GOT3 (cell line): ENCODE measurements around the gene CRPPA.
"Not testable (repeated sequence)": the region's sequence is repeated elsewhere in the genome, so short reads cannot be mapped to it uniquely, and the experiment has no call there.

Experiments
- DNase-seq: peaks from one replicate; lab custom pipeline; 2025; ENCODE audit warnings: mixed read lengths; lab: John Stamatoyannopoulos, UW

Gene CRPPA

GRCh38 chr7:16397501-16398145 is 23.7 kb downstream of the CRPPA start:
- DNase-seq: no peak

- no peak for DNase-seq
Measured at GRCh38 chr7:16396766-16397500, 24.4 kb downstream of the CRPPA start.

- no peak for DNase-seq
Measured at GRCh38 chr7:16395121-16395520, 26.2 kb downstream of the CRPPA start.

- no peak for DNase-seq
Measured at GRCh38 chr7:16393862-16394422, 27.4 kb downstream of the CRPPA start.

- DNase-seq: no peak
Measured at GRCh38 chr7:16392990-16393523, 28.3 kb downstream of the CRPPA start.

GRCh38 chr7:16383786-16384185 is 37.6 kb downstream of the CRPPA start:
- DNase-seq: not testable (repeated sequence)

GRCh38 chr7:16383103-16383502 is 38.2 kb downstream of the CRPPA start:
- DNase-seq: not testable (repeated sequence)
